GM10266 (cell line): ENCODE results near the gene PIK3R6.
A peak's percentile ranks its signal among the peaks of the same experiment; 100 is the strongest.

Experiments used
- DNase-seq: peaks from one replicate; pipeline ENCODE4 v3.0.0; 2012; ENCODE audit errors: extremely low spot score
- TF ChIP-seq, protein P1 (sequence below): IDR thresholded peaks from 2 replicates; pipeline ENCODE4 v1.5.1; 2012; ENCODE audit warnings: mild to moderate bottlenecking, low read depth; ENCODE audit not compliant: control insufficient read depth, insufficient read depth; ENCODE audit errors: missing control alignments

The PIK3R6 gene

DNA sequence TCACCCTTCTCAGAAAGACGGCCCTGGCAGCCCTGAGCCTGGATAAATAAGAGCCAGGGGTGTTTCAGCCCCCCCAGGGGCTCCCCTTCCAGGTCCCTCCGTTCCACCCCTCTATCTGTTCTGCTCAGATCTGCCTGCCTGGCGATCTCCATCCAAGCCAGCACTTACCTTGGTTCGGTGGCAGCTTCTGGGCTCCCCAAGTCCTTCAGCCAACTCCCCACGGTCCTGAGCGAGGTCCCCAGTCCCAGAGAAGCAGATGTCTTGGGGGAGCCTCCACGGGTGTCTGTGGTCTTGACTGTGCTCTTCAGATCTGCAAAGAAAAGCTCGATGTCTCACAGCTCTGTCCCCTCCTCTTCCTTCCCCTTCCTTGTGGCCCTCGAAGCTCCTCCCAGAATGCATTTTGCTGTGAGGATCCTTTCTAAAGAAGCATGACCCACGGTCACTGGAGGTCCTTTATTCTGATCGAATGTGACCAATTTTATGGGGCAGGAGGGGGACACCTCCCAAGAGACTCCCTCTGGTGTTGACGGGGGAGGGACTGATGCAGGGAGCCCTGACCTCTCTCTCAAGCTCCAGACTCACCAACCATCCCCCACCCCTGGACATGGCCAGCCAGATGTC lies at the start of gene PIK3R6:
Gene PIK3R6 (minus strand): TSS at position 314 of the 621 bp plus-strand sequence. CDS start 17,880 bp downstream, outside the sequence.
- DNase-seq = peak; percentile 48
- TF ChIP-seq, protein P1, sequence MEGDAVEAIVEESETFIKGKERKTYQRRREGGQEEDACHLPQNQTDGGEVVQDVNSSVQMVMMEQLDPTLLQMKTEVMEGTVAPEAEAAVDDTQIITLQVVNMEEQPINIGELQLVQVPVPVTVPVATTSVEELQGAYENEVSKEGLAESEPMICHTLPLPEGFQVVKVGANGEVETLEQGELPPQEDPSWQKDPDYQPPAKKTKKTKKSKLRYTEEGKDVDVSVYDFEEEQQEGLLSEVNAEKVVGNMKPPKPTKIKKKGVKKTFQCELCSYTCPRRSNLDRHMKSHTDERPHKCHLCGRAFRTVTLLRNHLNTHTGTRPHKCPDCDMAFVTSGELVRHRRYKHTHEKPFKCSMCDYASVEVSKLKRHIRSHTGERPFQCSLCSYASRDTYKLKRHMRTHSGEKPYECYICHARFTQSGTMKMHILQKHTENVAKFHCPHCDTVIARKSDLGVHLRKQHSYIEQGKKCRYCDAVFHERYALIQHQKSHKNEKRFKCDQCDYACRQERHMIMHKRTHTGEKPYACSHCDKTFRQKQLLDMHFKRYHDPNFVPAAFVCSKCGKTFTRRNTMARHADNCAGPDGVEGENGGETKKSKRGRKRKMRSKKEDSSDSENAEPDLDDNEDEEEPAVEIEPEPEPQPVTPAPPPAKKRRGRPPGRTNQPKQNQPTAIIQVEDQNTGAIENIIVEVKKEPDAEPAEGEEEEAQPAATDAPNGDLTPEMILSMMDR = no peak

DNA sequence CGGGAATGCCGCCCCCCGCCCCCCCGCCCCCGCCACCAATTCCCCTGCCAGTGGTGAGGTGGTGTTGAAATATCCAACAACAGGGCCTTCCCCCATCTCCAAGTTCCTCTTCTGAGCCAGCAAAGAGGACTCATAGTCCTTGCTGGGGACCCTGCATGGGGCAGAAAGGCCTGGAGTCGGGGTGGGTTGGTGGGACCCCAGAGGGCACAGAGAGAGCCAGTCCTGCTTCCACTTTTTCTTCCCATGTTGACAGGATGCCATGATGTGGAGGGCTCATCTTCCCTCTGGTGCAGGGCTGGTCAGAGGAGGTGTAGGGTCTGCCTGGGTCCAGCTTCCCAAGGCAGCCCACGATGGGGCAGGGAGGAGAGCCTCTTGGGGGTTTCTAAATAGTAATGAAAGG lies 49.0 kb upstream of the PIK3R6 start:
- DNase-seq = no peak
- TF ChIP-seq, protein P1 = no peak

- TF ChIP-seq, protein P1 = no peak
- no peak for DNase-seq
These were observed 47.1 kb upstream of the PIK3R6 start for GRCh38 chr17:8914554-8914953.

DNA sequence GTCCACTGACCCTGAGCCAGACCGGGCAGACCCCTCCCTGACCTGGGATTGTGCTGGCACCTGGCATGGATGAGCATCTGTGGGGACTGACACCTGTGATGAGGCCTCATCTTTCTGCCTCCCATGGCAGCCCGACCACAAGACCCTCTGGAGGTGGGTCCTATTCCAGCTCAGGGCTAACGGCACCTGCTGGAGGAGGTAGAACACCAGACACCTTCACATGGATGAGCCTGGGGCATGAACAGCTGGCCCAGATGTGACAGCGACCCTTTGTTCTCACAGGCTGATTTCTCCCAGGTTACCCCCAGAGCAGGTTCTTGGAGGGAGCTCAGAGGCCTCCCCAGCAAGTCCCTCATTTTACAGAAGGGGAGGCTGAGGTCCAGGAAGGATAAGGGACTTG lies 46.4 kb upstream of the PIK3R6 start:
- no peak for DNase-seq
- TF ChIP-seq, protein P1 = no peak

GRCh38 chr17:8913091-8913490 lies 45.6 kb upstream of the PIK3R6 start:
- TF ChIP-seq, protein P1 = no peak

GRCh38 chr17:8912084-8912981 lies 44.9 kb upstream of the PIK3R6 start:
- TF ChIP-seq, protein P1 = no peak
- DNase-seq = no peak

More at GRCh38 chr17:8913091-8913490, 45.6 kb upstream of the PIK3R6 start:
- DNase-seq = no peak
